Measurements from ENCODE around the gene CRKL.

GRCh38 chr22:21001601-21002325 lies 84.6 kb downstream of the CRKL start, which contains the start of gene THAP7:
- TF ChIP-seq CTCF (IDR thresholded peaks at IDR 0.05): no peak
- TF ChIP-seq EZH2phosphoT487 (IDR thresholded peaks at IDR 0.05): no peak

Measured in neural progenitor cell (in vitro differentiated cells).